OCI-LY1 (cell line): ENCODE data around the gene RBBP7.

Source experiments
- EZH2 ChIP-seq: fragments of 200-600 bp; sonication (generic), shearing (Covaris generic); IDR thresholded peaks from 2 replicates; pipeline ENCODE4 v1.8.0; 2017; ENCODE audit warnings: borderline replicate concordance, mixed run types, mild to moderate bottlenecking, antibody characterized with exemption, low read length, moderate library complexity, mixed read lengths
- TF ChIP-seq, protein P1 (sequence below): fragments of 200-600 bp; sonication (generic), shearing (Covaris generic); IDR thresholded peaks from 2 replicates; pipeline ENCODE4 v1.5.1; 2017; ENCODE audit warnings: mild to moderate bottlenecking, antibody characterized with exemption, low read length, moderate library complexity, mixed read lengths

DNA sequence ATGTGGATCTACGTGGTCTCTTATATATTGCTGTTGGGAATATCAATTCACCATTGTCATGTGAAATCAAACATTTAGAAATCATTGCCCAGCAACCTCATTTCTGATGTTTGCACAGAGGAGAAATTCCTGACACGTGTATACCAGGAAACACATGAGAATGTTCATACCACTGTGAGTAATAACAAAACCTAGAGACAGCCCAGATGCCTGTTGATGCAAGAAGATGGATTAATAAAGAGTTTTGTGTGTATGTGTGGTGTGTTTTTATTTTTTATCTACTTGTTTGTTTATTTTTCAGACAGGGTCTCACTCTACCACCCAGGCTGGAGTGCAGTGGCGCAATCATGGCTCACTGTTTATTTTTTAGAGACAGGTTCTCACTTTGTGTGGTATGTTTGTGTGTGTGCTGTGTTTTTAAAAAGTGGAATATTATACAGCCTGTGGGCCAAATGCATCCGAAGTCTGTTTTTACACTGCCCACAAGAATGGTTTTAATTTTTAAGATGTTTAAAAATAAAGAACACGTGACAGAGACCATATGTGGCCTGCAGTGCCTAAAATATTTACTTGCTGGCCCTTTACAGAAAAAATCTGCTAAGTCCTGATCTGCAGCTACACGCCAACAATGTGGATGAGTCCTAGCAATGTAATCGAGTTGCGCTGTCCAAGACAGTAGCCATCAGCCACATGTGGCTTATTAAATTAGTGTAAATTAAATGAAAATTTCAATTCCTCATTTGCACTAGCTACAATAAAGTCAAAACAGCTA lies 44.7 kb downstream of the RBBP7 start:
- TF ChIP-seq EZH2 = no peak
- TF ChIP-seq, protein P1, sequence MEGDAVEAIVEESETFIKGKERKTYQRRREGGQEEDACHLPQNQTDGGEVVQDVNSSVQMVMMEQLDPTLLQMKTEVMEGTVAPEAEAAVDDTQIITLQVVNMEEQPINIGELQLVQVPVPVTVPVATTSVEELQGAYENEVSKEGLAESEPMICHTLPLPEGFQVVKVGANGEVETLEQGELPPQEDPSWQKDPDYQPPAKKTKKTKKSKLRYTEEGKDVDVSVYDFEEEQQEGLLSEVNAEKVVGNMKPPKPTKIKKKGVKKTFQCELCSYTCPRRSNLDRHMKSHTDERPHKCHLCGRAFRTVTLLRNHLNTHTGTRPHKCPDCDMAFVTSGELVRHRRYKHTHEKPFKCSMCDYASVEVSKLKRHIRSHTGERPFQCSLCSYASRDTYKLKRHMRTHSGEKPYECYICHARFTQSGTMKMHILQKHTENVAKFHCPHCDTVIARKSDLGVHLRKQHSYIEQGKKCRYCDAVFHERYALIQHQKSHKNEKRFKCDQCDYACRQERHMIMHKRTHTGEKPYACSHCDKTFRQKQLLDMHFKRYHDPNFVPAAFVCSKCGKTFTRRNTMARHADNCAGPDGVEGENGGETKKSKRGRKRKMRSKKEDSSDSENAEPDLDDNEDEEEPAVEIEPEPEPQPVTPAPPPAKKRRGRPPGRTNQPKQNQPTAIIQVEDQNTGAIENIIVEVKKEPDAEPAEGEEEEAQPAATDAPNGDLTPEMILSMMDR = no peak
